ENCODE data around the gene SPOCK1.
A peak's percentile ranks its signal among the peaks of the same experiment; 100 is the strongest.

Gene SPOCK1

GRCh38 chr5:137491121-137491520 lies 8.0 kb downstream of the SPOCK1 start:
- no peak for DNase-seq

DNA sequence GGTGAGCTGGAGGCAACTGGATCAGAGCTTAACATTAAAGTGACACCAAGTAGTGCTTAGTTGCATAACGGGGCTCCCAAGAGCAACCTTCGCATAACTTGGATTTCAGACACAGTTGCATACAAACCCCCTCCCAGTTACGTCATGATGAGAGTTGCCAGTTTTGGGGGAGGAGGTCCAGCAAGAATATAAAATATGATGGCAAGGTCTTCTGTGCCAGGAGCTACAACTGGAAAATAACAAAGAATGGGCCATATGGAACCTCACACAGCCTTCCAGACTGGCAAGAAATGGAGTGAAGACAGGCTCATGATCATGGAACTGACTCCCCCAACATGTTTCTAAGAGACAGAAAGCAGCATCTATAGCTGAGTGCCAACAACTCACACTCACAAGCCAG lies 8.5 kb downstream of the SPOCK1 start:
- DNase-seq = no peak

DNA sequence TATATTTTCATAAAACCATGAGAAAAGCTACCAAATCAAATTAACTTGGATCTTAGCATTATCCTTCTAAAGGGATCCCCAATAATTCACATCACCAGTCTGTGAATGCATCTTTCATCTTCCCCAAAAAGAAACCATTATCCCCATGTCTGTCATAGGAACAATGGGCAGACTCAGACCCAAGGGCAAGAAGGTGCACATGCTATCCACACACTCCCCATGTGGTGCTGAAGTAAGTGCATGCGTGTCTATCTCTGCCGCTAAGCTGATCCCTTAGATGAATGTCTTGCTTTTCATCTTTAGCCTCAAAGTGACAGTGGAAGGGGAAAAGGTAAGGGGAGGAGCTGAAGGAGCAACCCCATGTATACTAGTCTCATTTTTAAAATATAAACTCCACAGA lies 10.2 kb downstream of the SPOCK1 start:
- DNase-seq = no peak

GRCh38 chr5:137488516-137488915 lies 10.6 kb downstream of the SPOCK1 start:
- no peak for DNase-seq

DNA sequence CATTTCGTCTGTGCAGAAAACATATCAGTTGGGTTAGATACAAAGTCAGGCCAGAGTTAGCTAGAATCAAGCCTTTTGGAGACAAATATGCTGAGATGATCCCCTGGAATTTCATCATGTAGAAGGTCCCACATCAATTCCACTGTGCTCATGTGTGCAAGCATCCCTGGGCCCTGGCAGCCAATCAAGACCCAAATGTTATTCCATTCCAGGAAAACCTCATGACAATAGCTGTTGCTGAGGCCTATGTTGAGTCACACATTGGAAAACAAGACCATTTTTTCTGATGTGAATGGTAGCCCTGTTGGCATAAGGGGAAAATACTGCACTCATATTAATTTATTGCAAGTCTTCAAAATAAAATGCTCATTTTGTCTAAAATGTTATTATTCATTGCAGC lies 11.5 kb downstream of the SPOCK1 start:
- no peak for DNase-seq

DNA sequence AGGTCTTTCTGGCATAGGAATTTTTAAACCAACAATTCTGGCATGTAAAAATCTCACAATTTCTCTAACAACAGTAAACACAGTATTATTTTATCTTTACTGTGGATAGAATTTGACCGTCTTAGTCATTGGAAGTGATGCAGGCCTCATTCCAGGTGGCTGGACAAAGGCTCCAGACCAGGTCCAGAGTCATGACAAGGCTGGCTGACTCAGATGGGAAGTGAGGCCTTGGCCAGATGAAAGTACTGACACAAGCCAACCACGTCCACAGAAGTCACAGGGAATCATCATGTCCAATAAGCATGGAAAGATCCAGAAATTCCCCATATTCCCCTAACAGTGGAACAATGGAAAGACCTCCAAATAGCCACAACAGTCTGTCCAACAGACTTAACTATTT lies 12.4 kb downstream of the SPOCK1 start:
- DNase-seq = no peak

DNA sequence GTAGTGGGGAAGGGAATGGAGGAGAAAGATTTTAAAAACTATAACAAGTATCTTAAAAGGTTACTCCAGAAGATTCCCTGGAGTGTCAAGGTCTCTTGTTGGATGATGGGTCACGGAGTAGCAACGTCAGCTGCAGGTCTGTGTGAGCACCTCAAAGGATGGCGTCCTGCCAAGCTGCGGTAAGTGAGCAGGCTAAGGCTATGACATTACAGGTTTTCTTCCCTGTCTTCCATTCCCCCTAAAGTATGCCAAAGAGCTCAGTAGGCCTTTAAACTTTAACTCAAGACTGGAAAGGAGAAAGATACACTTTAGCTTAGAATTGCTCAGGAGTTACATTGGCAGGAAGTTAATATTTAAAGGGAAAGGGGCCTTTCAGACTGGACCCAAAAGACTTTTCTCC lies 17.5 kb downstream of the SPOCK1 start:
- no peak for DNase-seq

GRCh38 chr5:137478043-137478442 lies 21.1 kb downstream of the SPOCK1 start:
- DNase-seq = no peak

- no peak for DNase-seq
Measured at GRCh38 chr5:137470921-137471220, 28.3 kb downstream of the SPOCK1 start.

DNA sequence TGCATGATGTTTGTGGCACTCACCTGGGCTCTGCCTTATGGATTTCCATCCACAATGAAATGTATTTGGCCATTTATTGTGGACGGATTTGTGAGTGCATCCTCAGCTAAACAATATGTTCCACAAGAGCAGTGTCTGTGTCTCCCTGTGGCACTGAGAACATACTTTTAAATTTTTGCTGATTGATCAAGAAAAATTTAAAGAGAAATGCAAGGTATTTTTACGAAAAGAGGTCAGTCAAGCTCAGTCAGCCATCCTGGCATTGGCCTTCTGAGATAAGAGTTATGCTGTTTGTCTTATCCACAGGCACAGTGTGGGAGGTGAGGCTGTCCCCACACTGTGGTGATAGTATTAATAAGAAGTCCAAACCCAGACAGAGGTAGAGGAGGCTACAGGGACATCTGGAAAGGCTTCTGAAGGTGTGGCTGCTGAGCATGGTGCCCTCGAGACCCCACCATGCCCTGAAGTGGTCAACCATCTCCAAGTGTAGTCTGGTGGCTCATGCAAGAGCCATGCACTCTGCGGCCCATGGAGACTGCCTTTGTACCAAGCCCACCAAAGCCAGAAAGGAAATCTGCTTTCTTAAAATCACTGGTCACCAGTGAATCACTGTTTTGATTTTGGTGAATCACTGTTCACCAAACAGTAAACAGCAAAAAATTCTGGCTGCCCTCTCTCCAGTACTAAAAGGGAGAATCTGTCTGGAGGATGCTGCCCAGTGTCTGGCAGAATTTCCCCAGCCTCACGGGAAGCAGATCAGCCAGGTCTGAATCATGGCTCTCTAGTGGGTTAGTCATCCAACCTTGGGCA lies 28.8 kb downstream of the SPOCK1 start:
- no peak for DNase-seq

- peak; percentile 39 for DNase-seq
Measured at GRCh38 chr5:137466889-137467288, 32.2 kb downstream of the SPOCK1 start.

DNA sequence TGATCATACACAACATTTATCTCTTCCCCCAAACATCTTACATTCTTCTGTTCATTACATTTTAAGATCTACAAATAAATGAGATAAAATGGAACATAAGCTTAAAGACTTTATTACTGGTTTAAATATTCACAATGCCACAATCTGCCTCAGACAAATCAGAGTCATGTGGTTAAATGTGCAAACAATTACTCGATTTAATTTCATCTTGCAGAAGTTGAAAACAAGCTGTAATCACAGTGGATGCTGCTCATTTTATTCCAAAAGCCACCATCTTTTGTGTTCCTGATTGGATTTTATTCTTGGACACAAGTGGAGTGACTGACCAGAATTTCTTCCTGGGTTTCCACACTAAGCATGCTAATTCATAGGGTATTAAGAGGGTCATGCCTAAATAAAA lies 33.2 kb downstream of the SPOCK1 start:
- no peak for DNase-seq

DNA sequence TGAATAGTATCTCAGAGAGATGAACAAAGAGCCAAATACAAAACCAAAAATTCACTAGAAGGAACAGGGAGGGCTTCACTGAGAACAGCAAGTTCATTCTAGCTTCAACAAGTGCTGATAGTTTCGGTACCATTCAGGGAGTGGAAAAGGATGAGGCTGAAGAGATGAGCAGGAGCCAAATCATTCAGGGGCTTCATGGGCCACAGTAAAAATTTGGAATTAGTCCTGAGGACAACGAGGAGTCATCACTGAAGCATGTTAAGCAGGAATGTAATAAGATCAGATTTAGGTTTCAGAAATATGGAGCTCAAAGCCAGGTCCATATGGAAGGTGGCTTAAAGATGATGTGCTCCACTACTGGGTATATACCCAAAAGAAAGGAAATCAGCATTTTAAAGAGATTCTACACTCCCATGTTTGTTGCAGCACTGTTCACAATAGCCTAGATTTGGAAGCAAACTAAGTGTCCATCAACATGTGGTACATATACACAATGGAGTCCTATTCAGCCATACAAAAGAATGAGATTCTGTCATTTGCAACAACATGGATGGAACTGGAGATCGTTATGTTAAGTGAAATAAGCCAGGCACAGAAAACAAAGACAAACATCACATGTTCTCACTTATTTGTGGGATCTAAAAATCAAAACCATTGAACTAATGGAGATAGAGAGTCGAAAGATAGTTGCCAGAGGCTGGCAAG lies 36.2 kb downstream of the SPOCK1 start:
- DNase-seq = no peak

GRCh38 chr5:137462265-137462590 lies 36.9 kb downstream of the SPOCK1 start:
- no peak for DNase-seq

- no peak for DNase-seq
Measured at GRCh38 chr5:137461391-137462264, 37.5 kb downstream of the SPOCK1 start.

GRCh38 chr5:137454671-137455070 lies 44.5 kb downstream of the SPOCK1 start:
- no peak for DNase-seq

DNA sequence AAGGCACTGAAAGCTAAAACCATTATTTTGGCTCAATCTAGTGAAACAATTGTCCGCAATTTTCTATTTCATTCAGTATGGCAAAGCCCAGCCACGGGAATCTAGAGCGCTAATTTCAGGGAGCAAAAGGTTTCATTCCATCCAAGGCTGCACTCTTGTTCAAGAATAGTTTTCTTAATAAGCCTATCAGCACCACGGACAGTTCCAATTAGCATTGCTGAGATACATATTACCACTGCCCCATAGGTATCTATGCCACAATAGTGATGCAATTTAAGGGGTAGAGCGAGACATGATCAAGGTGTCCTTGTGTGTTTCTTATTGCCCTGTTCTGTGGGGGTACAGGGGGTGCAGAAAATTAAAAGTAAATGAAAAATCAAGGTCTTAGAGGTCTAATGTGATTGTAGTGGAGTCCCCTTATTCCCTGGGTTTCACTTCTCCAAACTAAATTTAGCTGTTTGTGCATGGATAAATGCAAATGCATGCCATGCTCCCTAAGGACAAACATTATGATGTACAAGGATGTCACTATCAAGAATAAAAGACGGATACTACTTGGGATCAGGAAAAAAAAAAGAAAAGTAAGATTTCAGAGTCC lies 45.5 kb downstream of the SPOCK1 start:
- DNase-seq = no peak

- no peak for DNase-seq
Measured at GRCh38 chr5:137450759-137451158, 48.4 kb downstream of the SPOCK1 start.

DNA sequence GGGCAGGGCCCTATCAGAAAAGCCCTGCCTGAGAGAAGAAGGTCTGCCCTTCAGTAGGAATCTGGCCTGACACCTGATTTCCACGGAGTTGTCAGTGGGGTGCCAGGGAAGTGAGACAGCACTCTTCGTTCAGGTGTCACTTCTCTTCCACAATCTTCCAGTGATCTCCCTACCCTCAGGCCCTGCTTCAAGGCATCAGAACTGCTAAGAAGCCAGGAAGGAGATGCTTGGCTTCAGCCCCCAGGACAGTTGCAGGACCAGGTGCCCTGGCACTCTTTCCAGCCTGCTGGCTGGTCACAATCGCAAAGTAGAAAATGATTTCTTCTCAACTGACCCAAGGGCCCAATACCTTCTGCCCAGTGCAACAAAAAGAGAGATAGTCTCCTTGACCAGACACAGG lies 50.3 kb downstream of the SPOCK1 start:
- DNase-seq = no peak

DNA sequence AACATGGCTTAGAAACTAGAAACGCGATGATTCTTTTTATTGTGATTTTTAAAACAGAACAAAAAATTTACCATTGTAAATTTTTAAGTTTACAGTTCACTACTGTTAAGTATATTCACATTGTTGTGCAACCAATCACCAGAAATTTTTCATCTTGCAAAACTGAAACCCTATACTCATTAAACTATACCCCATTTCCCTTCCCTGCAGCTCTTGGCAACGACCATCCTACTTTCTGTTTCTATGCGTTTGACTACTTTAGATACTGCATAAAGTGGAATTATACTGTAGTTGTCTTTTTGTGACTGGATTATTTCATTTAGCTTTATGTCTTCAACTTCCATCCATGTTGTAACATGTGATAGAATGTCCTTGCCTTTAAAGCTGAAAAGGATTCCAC lies 52.5 kb downstream of the SPOCK1 start:
- no peak for DNase-seq

DNA sequence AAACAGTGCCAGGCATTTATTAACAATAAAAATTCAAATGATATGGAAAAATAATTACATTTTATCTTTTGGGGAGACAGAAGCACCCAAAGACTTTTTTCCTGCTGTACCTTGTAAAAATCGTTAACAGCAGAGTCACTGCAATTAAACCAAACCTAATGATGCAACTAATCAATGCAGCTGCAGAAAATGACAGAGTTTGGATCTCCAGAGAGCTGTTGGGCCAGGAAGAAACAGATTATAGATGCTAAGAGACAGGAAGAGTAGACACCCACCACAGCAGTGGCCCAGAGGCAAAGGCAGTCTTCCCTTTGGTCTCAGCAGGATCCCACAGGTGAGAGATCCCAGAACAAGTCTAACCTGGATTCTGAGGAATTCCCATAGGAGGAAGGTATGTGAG lies 53.0 kb downstream of the SPOCK1 start:
- no peak for DNase-seq

DNA sequence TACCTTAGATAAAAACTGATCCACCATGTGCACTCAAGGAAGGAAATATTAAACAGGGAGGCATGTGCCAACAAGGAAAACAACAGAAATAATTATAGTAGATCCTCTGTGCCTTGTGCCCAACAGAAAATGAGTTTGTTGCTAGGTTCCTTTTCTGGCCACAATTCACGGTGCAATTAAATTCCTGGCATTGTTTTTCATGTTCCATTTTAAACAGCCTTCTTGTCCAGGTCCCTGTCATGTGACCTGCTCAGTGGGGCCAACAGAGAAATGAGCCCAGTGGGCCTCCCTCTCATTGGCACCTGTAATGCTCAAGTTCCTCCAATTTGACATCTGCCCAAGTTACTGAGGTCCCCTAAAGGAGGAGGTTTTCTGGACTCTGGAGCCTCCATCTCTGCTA lies 56.5 kb downstream of the SPOCK1 start:
- DNase-seq = no peak

DNA sequence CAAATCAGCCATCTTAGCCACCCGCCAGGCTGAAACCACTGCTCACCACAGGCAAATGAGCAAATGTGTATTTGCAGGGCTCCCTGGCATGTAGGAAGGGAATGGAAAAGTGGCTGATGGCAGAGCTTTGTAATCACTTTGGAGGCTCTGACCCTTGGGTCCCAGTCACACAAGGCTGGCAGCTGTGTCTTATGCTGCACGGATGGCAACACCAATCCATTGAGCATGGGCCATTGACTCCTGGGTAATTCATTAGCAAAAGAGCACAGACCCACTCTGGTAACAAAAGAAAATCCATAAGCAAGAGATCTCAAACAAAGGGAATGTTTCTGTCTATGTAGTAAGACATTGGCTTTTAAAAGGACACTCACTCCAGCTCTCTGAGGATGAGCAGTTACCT lies 57.6 kb downstream of the SPOCK1 start:
- no peak for DNase-seq

GRCh38 chr5:137440795-137441194 lies 58.3 kb downstream of the SPOCK1 start:
- no peak for DNase-seq
